ENCODE results near the gene TGIF1.
A peak's percentile ranks its signal among the peaks of the same experiment; 100 is the strongest.

Gene TGIF1

GRCh38 chr18:3440341-3440740 is 9.6 kb upstream of the TGIF1 start:
- DNase-seq = no peak

- no peak for DNase-seq
These were observed 8.7 kb upstream of the TGIF1 start for GRCh38 chr18:3441290-3441689.

- DNase-seq = no peak
These were observed 7.1 kb upstream of the TGIF1 start for GRCh38 chr18:3442919-3443318.

GRCh38 chr18:3444296-3444695 is 5.7 kb upstream of the TGIF1 start:
- no peak for DNase-seq

- DNase-seq = no peak
These were observed 5.0 kb upstream of the TGIF1 start for GRCh38 chr18:3444954-3445353.

- DNase-seq = no peak
These were observed 2.7 kb upstream of the TGIF1 start for GRCh38 chr18:3447068-3447894.

GRCh38 chr18:3447895-3448837 is 1.8 kb upstream of the TGIF1 start:
- peak; percentile 90 for DNase-seq

- peak; percentile 48 for DNase-seq
These were observed 997 bp upstream of the TGIF1 start for GRCh38 chr18:3448838-3449511.

GRCh38 chr18:3449512-3450011 is 410 bp upstream of the TGIF1 start:
- no peak for DNase-seq

GRCh38 chr18:3450799-3451182 is 819 bp downstream of the TGIF1 start:
- no peak for DNase-seq

GRCh38 chr18:3451183-3451988 is 1.4 kb downstream of the TGIF1 start:
- peak; percentile 24 for DNase-seq

- no peak for DNase-seq
These were observed 2.2 kb downstream of the TGIF1 start for GRCh38 chr18:3451989-3452749.

GRCh38 chr18:3452750-3453539 is 3.0 kb downstream of the TGIF1 start:
- no peak for DNase-seq

GRCh38 chr18:3453540-3454364 is 3.8 kb downstream of the TGIF1 start:
- no peak for DNase-seq

GRCh38 chr18:3454365-3455089 is 4.6 kb downstream of the TGIF1 start:
- DNase-seq = peak; percentile 46

GRCh38 chr18:3455090-3455635 is 5.2 kb downstream of the TGIF1 start:
- DNase-seq = no peak

- DNase-seq = no peak
These were observed 6.1 kb downstream of the TGIF1 start for GRCh38 chr18:3455907-3456685.

- peak; percentile 91 for DNase-seq
These were observed 6.7 kb downstream of the TGIF1 start for GRCh38 chr18:3456686-3457069.
